Liver (tissue), 9 donors: ENCODE data around the gene RINL. TPM values are rescaled to one million over a fixed set of nuclear protein-coding genes. Genes with fewer than 3 reads are reported as not detected.

ENCODE experiments used
- DNase-seq: peaks from one replicate; pipeline ENCODE4 v3.0.0-alpha.2; 2017; ENCODE audit warnings: low spot score
- H3K27ac ChIP-seq, 2 donors: one replicate each; pipeline ENCODE4 v1.7.0; 2013; ENCODE audit warnings: inconsistent platforms in 2 of 2, low read length in 2 of 2, control low read depth in 1 of 2, low read depth in 1 of 2, mild to moderate bottlenecking in 1 of 2
- H3K27me3 ChIP-seq, 4 donors: one replicate each; pipeline versions ENCODE4 v1.6.1 to v1.7.0; 2013; ENCODE audit warnings: low read length in 3 of 4, inconsistent platforms in 1 of 4, mild to moderate bottlenecking in 1 of 4, moderate library complexity in 1 of 4; ENCODE audit not compliant: control insufficient read depth in 4 of 4, insufficient read depth in 4 of 4
- H3K36me3 ChIP-seq, 4 donors: one replicate each; pipeline versions ENCODE4 v1.6.1 to v1.7.0; 2013; ENCODE audit warnings: low read length in 3 of 4, mild to moderate bottlenecking in 3 of 4, low read depth in 1 of 4, moderate library complexity in 1 of 4; ENCODE audit not compliant: control insufficient read depth in 4 of 4, insufficient read depth in 3 of 4
- H3K4me1 ChIP-seq, 4 donors: one replicate each; pipeline versions ENCODE4 v1.6.1 to v1.7.0; 2013; ENCODE audit warnings: low read length in 3 of 4, mild to moderate bottlenecking in 3 of 4, moderate library complexity in 1 of 4; ENCODE audit not compliant: control insufficient read depth in 4 of 4, insufficient read depth in 4 of 4
- H3K4me3 ChIP-seq, 3 donors: one replicate each; pipeline versions ENCODE4 v1.6.1 to v1.7.0; 2013; ENCODE audit warnings: low read length in 3 of 3, control low read depth in 1 of 3, low read depth in 1 of 3, mild to moderate bottlenecking in 1 of 3
- H3K9ac ChIP-seq, 2 donors: one replicate each; pipeline ENCODE4 v1.7.0; 2013; ENCODE audit warnings: low read length in 2 of 2, mild to moderate bottlenecking in 2 of 2, moderate library complexity in 2 of 2, control low read depth in 1 of 2, low read depth in 1 of 2
- H3K9me3 ChIP-seq, 4 donors: one replicate each; pipeline versions ENCODE4 v1.6.1 to v1.7.0; 2013; ENCODE audit warnings: low read length in 3 of 4; ENCODE audit not compliant: control insufficient read depth in 4 of 4
- ATF3 ChIP-seq: IDR thresholded peaks from 2 replicates; pipeline ENCODE4 v1.6.1; 2016; ENCODE audit warnings: antibody characterized with exemption
- CTCF ChIP-seq: fragments of 150-350 bp; IDR thresholded peaks from 2 replicates; pipeline ENCODE4 v1.5.1; 2017; ENCODE audit warnings: improper control_type of control experiment, low read depth, low read length; ENCODE audit not compliant: missing input control
- FOXA2 ChIP-seq: IDR thresholded peaks from 2 replicates; pipeline ENCODE4 v1.6.1; 2016; ENCODE audit warnings: antibody characterized with exemption
- HNF4A ChIP-seq, 2 donors: conservative IDR thresholded peaks; 2 replicates each; pipeline ENCODE4 v1.6.1; 2016; ENCODE audit warnings: antibody characterized with exemption in 2 of 2, mild to moderate bottlenecking in 2 of 2
- HNF4G ChIP-seq: IDR thresholded peaks from 2 replicates; pipeline ENCODE4 v1.6.1; 2016; ENCODE audit warnings: antibody characterized with exemption
- MAX ChIP-seq: IDR thresholded peaks from 2 replicates; pipeline ENCODE4 v1.6.1; 2016; ENCODE audit warnings: antibody characterized with exemption
- RAD21 ChIP-seq, 2 donors: IDR thresholded peaks; 2 replicates each; pipeline ENCODE4 v1.6.1; 2016; ENCODE audit warnings: antibody characterized with exemption in 2 of 2, mild to moderate bottlenecking in 2 of 2
- REST ChIP-seq: IDR thresholded peaks from 2 replicates; pipeline ENCODE4 v1.6.1; 2016; ENCODE audit warnings: antibody characterized with exemption, mild to moderate bottlenecking
- RXRA ChIP-seq, 2 donors: IDR thresholded peaks; 2 replicates each; pipeline ENCODE4 v1.6.1; 2017 to 2018; ENCODE audit warnings: antibody characterized with exemption in 2 of 2, mild to moderate bottlenecking in 1 of 2
- SP1 ChIP-seq: IDR thresholded peaks from 2 replicates; pipeline ENCODE4 v1.6.1; 2018; ENCODE audit warnings: antibody characterized with exemption, mild to moderate bottlenecking
- YY1 ChIP-seq: IDR thresholded peaks from 2 replicates; pipeline ENCODE4 v1.6.1; 2016; ENCODE audit warnings: antibody characterized with exemption, mild to moderate bottlenecking
- ZBTB33 ChIP-seq: IDR thresholded peaks from 2 replicates; pipeline ENCODE4 v1.6.1; 2016; ENCODE audit warnings: antibody characterized with exemption
- WGBS: extraction: QIAGEN DNeasy Blood & Tissue Kit; methylation state at CpG from one replicate; pipeline ENCODE4 v1.1.7; 2013; 5-methylcytosine and 5-hydroxymethylcytosine counted together
- polyA plus RNA-seq, 2 donors: library from polyadenylated mRNA; stranded (reverse) in 1 of 2; unstranded in 1 of 2; fragments of 200-250 nt in 1 of 2; fragments of >200 nt in 1 of 2; fragmentation: Nextera tagmentation in 1 of 2; extraction: Ambion mirVana in 1 of 2; gene quantifications; one replicate each; pipeline versions ENCODE4 v1.2.1 to v1.2.3, GENCODE V29; 2013 to 2015
- total RNA-seq, 2 donors: library from RNA; depleted of rRNA; stranded (reverse); fragments of >200 nt; gene quantifications; one replicate each; pipeline ENCODE4 v1.2.3, GENCODE V29; 2014
- donor health status: healthy.
- donor health status: healthy.
- donor health status: healthy.
- donor health status: healthy.
- donor health status: healthy.

The RINL gene
- total and polyA plus RNA-seq, 4 donors = 4.9 to 8.7 (median 5.5) TPM

- no peak for TF ChIP-seq REST
These were observed 35.5 kb downstream of the RINL start (continued) for GRCh38 chr19:38842439-38843174.

- H3K27ac ChIP-seq = peak overlapping the region in 1 of 2 donors; percentile 17
- WGBS = 73% methylated on average over 19 of the region's 19 CpGs
- peaks cover 22 to 84% (median 75%) of the 10 kb centered on the region in 4 donors for H3K4me1 ChIP-seq
- peak overlapping the region in 1 of 2 donors; percentile 11 for H3K9ac ChIP-seq
- peaks cover 39 to 89% (median 77%) of the 10 kb centered on the region in 4 donors for H3K36me3 ChIP-seq
- H3K4me3 ChIP-seq = no peak overlapping the region
- H3K27me3 ChIP-seq = no peaks in the 10 kb centered on the region
- peak in 1 of 2 donors; percentile 62 for TF ChIP-seq RXRA (IDR thresholded peaks at IDR 0.05)
- TF ChIP-seq CTCF = no peak
- TF ChIP-seq HNF4A (conservative IDR thresholded peaks at IDR 0.05) = peak; percentile 27 to 32
- TF ChIP-seq FOXA2 = no peak
- no peak for TF ChIP-seq REST
- no peak for TF ChIP-seq SP1
- no peak for DNase-seq
- no peaks in the 10 kb centered on the region for H3K9me3 ChIP-seq
These were observed 36.2 kb downstream of the RINL start for GRCh38 chr19:38841787-38842438.

GRCh38 chr19:38841180-38841766, 36.8 kb downstream of the RINL start:
- peak overlapping the region in 1 of 2 donors; percentile 11 for H3K9ac ChIP-seq
- DNase-seq = no peak
- WGBS = 83% methylated on average over 12 of the region's 12 CpGs
- no peaks in the 10 kb centered on the region for H3K9me3 ChIP-seq
- H3K27ac ChIP-seq = peak overlapping the region; percentile 2 to 17
- H3K4me3 ChIP-seq = no peak overlapping the region
- H3K36me3 ChIP-seq = peaks cover 43 to 88% (median 80%) of the 10 kb centered on the region in 4 donors
- H3K27me3 ChIP-seq = no peaks in the 10 kb centered on the region
- peaks cover 24 to 87% (median 79%) of the 10 kb centered on the region in 4 donors for H3K4me1 ChIP-seq
- no peak for TF ChIP-seq ATF3
- TF ChIP-seq HNF4G = peak; percentile 14
- TF ChIP-seq RXRA (IDR thresholded peaks at IDR 0.05) = peak in 1 of 2 donors; percentile 16
- TF ChIP-seq SP1 = peak; percentile 33
- no peak for TF ChIP-seq MAX
- TF ChIP-seq HNF4A (conservative IDR thresholded peaks at IDR 0.05) = peak; percentile 58 to 67
- no peak for TF ChIP-seq ZBTB33
- TF ChIP-seq YY1 = peak; percentile 48
- no peak for TF ChIP-seq RAD21 (IDR thresholded peaks at IDR 0.05)
